DMS153 treated with DMSO at 0.1 percent for 48 hours (cell line): Measurements from ENCODE around the gene ALG8.
"Not testable (repeated sequence)": the region's sequence is repeated elsewhere in the genome, so short reads cannot be mapped to it uniquely, and the experiment has no call there.

Experiments used
- DNase-seq: peaks from one replicate; lab custom pipeline; 2025; ENCODE audit not compliant: unreplicated experiment; lab: John Stamatoyannopoulos, UW

ALG8 gene

DNA sequence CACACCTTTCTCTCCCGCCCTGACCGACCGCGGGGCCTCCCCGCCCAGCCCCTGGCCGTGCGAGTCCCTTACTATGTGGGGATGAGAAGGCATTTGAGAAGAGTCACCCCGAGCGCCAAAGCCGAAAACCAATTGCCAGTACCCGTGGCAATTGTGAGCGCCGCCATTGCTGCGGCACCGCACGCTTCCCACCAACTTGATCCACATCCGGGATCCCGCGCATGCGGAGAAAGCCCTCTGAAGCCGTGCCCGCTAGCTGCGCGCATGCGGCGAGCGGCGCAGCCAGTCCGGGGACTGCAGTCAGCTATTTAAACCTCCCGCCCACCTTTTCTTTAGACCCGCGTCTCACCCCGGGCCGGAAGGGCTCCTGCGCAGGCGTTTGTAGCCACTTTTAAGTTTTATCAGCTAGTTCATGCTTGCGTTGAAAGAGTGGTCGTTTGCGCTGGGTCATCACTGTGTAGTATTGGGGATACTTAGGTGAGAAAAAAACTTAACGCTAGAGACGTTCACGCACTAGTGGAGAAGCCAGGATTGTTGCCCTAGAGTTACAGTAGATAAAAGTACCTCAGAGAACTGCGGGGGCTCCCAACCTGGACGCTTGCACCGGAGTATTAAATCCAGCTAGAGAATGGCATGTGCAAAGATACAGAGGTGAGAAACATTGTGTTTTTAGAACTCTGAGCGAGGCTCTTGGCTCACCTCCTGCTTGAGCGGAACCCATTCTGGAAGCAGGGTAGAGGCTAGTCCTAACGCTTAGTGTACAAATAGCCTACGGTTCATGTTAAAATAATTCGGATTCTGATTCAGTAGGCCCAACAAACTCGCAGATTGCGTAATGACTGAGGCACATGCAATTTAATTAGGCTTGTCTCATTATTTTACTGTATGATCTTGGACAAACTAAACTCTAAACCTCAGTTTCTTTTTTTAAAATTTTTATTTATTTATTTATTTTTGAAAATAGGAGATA, at the start of gene ALG8:
Gene ALG8 (minus strand): TSS at position 205 of the 970 bp plus-strand sequence. CDS start 38 bp downstream, at position 167.
- peak; percentile 89 for DNase-seq

DNA sequence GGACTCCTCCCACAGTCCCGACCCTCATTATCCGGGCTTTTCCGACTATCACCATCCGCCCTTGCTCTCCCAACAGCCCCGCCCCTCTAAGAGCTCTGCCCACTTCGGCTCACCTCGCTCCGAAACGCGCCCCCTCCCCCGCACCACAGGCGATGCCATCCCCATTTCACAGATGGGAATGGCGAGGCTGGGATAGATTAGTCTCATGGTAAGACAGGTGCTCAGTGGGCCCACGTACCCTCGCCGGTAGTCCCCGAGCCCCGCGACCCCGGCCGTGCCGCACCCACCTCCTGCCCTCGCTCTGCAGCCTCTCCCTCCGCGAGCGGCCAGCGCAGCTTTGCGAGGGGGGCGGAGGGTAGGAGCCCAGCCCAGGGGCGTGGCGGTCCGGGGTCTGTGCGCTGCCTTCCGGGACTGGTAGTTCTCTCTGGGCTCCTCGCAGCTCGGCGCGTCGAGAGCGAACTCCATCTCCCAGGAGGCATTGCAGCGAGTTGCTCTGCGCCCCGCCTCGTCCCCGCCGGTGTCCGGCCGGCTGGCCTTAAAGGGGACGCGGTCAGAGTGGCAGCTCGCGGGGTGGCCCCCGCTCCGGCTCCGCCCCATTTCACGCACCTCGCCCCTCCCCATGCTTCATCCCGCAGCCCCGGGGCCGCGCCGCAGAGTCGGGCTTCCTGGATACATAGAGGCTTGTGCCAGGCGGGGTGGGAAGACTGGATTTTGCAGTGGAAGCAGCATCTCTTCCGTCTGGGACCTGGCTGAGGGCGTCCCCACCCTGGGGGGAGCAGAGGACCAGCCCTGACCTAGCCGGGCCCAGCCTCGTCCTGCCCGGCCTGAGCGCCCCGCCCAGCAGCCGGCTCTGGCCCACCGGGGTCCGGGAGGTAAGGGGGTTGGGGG, 49.1 kb upstream of the ALG8 start, which contains the start of the genes KCTD21 and USP35:
Gene KCTD21 (minus strand): TSS at position 341 of the 888 bp plus-strand sequence. CDS start 14,072 bp downstream, outside the sequence.
Gene USP35 (plus strand): TSS at position 634 of the 888 bp plus-strand sequence. CDS start 7,327 bp downstream, outside the sequence.
- DNase-seq: peak; percentile 93

DNA sequence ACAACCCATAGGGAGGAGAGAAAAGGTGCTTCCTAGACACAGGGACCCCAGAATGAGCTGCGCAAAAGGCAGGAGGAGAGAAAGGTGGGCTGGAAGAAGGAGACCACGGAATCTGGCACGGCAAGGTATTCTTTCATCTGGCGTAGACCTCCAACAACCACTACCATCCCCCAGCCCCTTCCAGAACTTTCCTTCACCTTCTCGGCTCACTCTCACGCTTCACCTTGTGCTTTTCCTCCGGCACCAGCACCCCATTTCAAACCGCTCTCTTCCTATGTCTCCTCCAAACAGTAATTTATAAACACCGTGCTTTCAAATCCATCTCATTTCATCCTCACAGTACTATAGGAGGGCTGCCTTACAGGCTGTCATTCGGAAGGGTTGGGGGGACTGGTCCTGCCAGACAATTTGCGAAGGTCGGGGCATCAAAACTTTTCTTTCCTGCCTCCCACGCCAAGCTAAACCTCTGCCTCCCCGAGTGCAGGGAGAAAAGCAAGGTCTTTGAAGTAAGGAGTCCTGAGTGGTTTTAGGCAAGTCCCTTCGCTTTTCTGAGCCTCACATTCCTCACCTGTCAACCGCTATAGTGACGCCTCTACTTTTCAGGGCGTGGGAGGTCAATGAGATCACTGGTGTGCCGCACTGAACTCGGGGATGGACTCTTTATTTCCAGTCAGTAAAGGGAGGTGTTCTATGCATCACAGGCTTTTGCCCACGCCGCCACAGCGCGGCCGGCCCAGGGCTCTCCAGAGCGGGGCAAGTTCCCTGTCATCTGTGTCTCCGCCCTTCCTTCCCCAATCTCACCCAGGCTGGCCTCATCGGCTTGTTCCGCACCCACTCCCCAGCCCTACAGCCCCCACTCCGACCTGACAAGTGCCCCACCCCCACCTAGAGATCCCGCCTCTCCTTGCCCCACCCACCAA, 48.2 kb upstream of the ALG8 start:
- DNase-seq: no peak

DNA sequence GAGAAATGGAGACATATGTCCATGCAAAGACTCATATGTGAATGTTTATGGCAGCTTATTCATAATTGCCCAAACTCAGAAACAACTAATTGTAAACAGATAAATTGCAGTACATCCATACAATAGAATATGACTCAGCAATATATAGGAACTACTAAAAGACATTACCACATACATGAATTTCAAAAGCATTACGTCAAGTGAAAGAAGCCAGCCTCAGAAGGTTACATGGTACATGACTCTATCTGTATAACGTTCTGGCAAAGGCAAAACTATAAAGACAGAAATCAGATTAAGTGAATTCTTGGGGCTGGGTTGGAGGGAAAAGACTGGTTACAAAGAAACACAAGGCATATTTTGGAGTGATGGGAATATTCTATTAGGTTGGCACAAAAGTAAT, 41.8 kb upstream of the ALG8 start:
- no peak for DNase-seq

DNA sequence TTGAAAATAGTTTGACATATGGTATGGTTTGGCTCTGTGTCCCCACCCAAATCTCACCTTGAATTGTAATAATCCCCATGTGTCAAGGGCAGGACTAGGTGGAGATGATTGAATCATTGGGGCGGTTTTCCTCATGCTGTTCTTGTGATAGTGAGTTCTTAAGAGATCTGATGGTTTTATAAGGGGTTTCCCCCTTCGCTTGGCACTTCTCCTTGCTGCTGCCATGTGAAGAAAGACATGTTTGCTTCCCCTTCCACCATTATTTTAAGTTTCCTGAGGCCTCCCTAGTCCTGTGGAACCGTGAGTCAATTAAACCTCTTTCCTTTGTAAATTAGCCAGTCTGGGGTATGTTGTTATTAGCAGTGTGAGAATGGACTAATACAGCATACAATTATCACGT, 41.3 kb upstream of the ALG8 start:
- DNase-seq: no peak

DNA sequence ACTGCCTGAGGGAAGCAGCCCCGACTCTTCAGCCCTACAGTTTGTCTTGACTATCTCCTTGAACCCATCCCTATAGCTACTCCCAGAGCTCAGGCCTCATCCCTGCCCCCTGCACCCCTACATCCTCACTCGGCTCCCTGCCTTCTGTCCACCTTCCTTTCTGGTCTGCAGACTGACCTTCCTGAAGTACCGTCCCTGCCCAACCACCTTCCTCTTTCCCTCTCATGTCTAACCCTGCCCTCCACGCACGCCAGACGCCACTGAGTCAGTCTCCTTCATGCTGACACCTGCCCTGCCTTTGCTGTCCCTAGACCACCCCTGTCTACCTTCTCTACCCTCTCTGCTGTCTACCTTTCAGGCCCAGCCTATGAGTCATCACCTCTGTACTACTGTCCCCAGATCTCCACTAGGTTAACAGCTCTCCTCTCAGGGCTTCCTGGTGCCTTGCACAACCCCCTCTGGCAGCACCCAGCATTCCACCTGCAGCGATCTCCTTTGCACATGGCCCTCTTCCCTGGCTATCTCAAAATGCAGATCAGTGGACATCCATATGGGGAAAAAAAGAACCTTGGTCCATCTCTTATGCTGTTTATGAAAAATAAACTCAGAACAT, 40.1 kb upstream of the ALG8 start:
- no peak for DNase-seq

DNA sequence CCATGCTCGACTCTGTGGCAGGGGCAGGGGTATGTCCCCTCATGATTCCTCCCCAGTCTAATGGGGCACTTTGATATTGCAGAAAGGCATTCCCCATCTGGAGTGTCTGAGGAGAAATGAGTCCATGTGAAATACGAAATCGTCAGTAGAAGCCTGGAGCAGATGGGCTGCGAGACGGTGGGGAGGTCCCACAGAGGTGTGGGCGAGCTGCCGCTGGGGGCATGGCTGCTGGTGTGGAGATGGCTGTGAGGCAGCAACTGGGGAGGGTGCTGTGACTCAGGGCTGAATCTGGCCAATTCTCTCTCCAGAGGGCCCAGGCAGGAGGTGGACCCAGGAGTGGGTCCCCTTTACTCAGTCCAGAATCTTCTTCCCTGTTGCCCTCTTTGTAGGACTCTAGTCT, 37.8 kb upstream of the ALG8 start:
- no peak for DNase-seq

DNA sequence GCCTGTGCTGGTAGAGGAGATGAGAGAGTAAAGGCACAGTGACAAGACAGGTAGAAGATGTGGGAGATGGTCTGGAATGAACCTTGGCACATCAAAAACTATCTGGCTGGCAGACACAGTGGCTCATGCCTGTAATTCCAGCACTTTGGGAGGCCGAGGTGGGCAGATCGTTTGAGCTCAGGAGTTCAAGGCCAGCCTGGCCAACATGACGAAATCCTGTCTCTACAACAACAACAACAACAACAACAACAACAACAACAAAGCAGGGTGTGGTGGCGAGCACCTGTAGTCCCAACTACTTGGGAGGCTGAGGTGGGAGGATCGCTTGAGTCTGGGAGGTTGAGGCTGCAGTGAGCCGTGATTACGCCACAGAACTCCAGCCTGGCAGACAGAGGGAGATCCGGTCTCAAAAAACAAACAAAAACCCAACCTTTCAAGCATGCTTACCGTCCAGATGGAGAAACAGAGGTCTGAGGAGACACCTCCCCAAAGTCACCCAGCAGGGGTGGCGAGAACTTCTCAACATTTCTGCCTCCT, 37.2 kb upstream of the ALG8 start:
- no peak for DNase-seq

DNA sequence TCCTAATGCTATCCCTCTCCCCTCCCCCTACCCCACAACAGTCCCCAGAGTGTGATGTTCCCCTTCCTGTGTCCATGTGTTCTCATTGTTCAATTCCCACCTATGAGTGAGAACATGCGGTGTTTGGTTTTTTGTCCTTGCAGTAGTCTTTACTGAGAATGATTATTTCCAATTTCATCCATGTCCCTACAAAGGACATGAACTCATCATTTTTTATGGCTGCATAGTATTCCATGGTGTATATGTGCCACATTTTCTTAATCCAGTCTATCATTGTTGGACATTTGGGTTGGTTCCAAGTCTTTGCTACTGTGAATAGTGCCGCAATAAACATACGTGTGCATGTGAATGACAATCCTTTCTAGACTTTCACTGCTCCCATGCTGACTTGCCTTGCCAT, 36.4 kb upstream of the ALG8 start:
- not testable (repeated sequence) for DNase-seq

DNA sequence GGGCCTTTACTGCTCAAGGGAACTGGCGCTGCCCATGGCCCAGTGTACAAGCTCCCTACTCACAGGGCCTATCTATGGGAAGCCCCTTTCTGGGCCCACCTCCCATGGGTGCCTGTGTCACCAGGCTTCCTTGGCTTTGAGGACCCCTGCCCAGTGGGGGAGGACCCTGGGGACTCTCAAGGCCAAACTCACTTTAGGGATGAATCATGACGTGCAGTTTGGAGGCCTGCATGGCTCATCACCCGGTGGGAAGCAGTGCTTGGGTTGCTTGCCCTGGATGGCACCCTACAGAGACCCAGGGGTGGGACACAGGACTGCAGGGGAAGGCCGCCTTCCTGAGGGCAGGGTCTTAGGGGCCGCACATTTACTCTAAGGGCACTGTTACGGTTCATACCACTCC, 32.5 kb upstream of the ALG8 start:
- DNase-seq: no peak

DNA sequence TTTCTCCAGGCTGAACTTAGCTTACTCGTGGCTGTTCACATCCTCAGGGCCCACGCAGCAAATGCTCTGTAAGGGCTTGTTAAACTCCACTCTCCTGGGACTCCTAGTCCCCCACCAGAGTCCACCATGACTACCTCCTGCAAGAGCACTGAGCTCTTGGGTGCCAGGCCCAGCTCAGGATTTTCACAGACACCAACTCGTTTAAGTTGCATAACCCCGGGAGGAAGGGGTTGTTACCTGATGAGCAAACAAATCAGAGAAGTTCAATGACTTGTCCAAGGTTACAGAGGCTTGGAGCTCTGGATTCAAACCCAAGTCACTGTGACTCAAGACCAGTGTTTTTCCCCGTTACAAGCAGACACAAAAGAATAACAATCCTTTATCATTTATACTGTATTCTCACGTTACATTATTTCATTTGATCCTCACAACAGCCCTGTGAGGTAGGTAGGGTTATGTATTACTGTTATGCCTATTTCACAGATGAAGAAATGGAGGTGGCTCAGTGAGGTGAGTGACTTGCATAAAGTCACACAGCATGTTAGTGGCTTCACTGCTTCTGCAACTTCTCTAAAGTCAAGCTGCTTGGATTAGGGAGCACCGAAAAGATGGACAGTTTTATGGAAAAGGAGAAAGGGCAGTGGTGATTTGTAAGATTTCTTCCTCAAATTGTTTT, 31.6 kb upstream of the ALG8 start:
- DNase-seq: no peak

DNA sequence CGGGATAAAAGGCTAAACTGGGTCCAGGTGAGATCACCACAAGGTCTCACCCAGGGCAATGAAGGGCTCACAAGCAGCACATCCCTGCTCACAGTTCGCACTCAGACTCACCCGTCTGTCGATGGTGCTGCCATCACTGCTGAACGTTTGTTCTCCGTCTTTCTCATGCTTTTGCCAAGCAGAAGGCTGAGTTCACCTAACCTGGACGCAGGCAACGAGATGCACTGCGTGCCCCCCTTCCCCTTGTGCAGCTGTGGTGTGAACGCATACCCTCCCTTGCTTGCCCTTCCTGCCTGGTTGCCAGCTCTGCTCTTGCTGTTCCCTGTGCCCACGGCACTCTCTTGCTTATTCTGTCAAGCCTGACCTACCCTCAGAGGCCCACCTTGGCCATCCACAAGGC, 31.0 kb upstream of the ALG8 start:
- DNase-seq: no peak

DNA sequence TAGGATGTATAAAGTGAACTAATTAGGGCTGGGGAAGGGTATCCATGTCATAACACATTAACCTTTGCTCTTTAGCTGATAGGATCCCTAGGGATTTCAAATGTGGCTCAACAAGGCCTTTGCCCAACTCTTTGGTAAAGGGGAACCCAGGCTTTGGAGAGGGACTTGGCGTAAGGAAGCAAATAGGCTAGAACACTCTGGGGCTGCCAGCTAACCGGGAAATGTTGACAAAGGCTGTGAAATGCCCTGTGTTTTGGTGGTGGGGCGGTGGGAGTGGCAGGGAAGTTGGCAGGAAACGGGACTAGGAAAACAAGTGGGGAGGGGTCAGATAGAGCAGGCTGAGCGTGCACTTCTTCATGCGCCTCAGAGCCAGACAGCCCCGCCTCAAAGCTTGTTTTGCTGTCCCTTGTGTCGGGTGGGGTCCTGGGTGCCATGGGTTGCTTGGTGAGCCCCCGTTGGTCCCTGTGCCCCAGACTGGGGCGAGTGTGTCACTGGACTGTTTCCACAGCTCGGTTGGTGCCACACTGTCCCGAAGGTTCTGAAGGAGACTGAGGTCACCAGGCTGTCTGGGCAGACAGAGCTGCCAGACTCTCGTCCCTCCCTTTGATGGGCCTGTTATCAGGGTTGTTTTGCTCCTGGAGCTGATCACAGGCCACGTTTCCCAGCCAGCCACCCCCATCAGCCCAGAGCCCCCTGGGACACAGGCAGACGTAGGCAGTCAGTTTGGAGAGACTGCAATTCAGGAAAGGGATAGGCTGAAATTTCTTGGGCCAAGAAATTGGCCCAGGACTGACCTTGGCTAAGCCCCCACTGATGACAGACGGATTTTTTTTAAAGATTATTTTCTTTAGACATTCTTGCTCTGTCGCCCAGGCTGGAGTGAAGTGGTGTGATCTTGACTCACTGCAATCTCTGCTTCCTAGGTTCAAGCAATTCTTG, 29.4 kb upstream of the ALG8 start:
- no peak for DNase-seq

DNA sequence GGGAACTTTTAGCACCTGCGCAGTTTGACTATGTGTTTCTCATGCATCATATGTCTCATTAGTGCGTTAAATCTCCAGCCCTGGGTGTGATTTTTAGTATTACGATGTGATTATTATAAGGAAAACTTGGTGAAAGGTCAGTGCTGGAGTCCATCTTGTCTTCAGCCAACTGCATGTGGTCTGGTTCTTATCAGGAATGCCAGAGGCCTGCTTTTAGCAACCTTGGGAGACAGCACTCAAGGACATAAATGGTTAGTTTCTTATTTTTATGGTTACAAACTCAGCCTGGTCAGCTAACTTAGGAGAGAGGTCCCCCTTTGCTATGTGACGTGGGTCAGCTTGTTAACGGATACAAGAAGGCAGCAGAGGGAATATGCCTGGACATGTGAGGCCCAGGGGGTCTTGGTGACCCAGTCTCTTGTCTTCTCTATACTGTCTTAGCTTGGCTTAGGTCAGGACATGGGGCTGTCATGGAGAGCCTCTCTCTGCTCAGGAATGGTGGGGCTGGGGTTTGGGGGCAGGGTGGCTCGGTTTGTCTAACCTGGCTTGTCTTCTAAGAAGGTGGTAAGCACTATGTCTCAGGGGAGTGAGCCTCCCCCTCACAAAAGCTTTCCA, 27.5 kb upstream of the ALG8 start:
- DNase-seq: no peak

DNA sequence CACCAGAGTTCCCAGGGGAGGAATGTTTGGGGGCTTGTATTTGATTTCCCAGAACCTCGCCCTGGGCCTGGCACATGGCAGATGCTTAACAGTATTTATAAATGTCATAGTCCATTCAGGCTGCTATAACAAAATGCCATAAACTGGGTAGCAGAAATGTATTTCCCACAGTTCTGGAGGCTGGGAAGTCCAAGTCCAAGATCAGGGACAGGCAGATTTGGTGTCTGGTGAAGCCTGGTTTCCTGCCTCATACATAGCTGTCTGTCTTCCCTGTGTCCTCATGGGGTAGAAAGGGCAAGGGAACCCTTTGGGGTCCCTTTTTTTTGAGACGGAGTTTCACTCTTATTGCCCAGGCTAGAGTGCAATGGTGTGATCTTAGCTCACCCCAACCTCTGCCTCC, 25.0 kb upstream of the ALG8 start:
- DNase-seq: no peak

DNA sequence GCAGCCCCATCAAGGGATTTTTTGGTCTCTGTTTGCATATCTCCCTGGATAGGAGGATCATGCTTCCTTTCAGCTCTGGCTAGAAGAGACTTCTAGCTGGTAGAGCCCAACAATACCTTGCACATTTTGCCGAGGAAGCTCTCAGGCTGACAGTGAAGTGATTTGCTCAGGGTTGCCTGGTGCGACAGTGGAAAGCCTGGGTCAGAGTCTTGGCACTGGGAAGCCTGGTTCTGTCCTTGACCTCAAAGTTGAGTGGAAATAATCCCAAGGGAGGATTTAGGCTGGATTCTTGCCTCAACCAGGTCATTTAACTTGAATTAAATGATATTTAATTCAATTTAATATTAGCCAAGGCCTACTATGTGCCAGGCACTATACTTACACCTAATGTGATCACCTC, 24.4 kb upstream of the ALG8 start:
- no peak for DNase-seq

DNA sequence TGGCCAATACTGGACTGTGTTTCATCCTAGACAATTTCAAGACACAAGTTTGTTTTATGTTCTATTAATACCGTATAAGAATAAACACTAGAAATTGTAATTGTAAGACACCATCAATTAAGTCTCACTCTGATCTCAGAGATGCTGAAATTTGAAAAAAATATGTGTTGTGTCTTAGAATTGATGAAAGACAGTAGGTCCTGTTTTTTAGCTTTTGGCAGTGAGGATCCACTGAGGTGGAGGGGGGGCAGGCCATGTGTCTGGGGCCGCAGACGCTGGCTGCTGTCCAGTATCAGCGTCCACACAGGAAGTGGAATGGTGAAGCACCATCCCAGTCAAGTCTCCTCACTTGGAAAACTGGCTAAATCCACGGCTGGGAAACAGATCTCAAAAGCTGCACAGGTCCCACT, 22.5 kb upstream of the ALG8 start:
- no peak for DNase-seq

DNA sequence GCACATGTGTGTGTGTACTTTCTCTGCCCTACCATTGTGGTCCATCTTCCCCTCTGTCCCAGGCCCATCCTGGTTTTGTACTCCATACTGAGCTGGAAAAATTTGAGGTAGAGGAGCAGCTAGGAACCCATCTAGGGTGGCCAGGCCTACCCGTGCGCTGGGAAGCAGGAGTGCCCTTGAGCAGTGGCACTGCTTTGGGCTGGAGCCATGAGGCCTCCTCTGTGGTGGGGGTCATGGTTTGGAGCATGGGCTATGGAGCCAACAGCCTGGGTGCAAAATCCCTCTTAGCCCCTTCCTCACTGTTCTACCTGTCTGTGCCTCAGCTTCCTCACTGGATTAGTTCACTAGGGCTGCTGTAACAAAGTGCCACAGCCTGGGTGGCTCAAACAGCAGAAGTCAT, 21.9 kb upstream of the ALG8 start:
- no peak for DNase-seq
